Measurements from ENCODE around the gene BATF.
A peak's percentile ranks its signal among the peaks of the same experiment; 100 is the strongest.

The BATF gene

DNA sequence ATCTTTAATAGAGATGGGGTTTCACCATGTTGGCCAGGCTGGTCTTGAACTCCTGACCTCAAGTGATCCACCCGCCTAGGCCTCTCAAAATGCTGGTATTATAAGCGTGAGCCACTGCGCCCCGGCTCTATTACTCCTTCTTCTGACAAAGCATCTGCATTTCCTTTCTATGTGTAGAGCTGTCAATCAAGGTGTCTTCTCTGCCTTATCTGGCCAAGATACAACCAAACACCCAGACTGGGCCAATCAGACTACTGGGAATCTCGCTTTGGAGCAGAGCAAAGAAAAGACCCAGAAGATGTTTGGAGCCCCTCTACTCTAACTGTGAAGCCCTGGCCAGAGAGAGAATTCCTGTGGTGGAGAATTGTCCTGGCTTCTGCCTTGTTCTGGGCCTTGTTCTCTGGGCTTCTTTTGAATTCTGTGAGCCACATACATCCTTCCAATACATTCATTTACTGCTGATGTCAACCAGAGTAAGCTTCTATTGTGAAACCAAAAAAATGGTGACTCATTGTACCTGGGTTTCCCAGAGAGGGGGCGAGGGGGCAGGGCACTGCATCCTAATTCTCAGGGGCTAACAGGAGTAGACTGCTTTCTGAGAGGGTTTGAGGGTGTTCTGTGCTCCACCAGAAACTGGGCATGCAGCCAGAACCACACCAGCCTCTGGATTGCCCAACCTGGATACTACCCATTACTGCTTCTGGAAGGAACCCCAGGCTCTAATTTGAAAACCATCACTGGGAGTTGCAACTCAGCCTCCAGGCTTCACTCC lies 37.4 kb downstream of the BATF start:
- DNase-seq, result no peak

GRCh38 chr14:75561013-75561432 lies 38.8 kb downstream of the BATF start:
- peak in 38 of 56 donors; percentile 3 to 68 (median 25) for DNase-seq

DNA sequence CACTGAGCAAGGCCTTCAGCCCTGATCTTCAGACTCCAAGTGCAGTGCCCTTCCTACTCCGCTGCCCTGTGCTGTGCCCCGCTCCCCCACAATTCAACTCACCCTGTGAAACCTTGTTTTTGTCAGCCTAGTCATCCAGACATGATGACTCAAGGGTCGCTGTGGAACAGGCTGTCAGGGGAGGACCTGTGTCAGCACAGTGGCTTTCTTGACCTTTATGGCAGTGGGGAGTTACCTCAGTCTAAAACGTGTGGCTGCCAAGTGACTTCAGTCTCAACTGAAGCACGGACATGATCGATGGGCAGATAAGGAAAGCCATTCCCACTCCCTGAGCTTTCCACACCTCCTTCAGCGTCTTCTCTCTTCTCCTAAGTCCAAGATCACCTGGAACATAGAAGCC lies 39.8 kb downstream of the BATF start:
- no peak for DNase-seq

GRCh38 chr14:75562489-75562888 lies 40.2 kb downstream of the BATF start:
- DNase-seq, result no peak

DNA sequence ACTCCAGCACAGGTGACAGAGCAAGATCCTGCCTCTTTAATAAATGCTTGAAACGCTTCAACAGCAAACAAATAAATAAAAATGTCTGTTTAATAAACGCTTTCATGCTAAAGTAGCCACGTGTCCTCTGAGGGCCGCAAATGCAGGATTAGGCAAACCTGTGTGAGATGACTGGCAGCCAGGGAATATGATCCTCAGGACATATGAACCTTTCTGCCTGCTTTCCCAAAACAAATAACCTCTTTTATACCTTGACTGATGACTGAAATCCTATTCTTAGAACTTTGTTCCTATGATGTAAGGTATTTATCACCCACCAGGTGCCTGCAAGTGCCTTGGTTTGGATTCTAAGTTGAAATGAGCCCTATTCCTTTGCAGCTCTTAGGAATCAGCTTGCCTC lies 41.7 kb downstream of the BATF start:
- no peak for DNase-seq

- DNase-seq, result no peak
Observed at GRCh38 chr14:75565056-75565455, 42.8 kb downstream of the BATF start.

DNA sequence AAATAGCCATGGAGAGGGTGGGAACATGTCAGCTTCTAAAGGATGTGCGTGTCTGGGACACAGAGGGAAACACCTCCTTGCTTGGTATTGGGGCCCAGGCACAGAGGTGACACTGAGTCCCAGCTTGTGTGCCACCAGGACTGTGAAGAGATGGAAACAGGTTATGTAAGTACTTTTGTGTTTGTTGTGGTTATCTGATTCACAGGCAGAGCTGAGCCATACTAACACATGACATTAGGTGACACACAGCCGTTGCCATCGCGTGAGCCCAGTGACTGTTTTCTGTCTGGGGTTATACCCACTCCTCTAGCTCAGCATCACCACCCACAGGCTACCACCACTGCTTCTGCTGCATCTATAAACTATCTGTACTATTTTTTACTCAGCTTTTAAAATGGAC lies 44.1 kb downstream of the BATF start:
- DNase-seq, result no peak

DNA sequence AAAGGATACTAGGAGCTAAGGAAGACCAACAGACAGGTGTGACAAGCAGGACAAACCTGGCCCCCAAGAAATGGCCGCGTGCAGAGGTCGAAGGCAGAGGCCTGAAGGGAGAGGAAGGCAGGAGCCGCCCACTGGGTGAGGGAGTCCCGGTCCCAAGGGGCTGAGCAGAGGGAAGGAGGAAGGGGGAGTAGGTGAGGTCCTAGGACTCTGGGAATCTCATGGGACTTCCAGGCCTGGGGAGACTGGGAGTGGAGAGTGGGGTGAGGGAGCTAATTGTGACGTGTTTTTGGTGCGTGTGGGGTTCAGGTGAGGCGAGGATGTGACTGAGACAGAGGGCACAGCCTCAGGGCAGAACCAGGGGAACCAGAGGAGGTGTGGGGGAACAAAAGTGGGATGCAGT lies 44.5 kb downstream of the BATF start:
- DNase-seq, result no peak

DNA sequence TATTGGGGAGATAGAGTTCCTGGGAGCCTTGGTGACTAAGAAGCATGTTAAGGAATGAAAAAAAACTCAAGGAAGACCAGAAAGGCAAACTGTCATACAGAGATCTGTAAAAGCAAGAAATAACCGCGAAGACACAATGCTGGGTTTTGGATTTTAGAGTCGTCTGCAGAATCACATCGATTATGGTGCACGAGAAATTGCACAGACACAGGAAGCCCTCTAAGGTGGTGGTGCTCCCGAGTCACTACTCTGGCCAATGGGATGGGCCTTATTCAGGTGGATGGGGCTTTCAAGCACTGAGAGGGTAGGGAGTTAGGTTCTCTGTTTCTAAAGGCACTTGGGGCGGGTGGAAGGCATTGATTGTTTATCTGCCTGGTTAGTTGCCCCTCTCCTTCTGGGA lies 45.9 kb downstream of the BATF start:
- no peak for DNase-seq

DNA sequence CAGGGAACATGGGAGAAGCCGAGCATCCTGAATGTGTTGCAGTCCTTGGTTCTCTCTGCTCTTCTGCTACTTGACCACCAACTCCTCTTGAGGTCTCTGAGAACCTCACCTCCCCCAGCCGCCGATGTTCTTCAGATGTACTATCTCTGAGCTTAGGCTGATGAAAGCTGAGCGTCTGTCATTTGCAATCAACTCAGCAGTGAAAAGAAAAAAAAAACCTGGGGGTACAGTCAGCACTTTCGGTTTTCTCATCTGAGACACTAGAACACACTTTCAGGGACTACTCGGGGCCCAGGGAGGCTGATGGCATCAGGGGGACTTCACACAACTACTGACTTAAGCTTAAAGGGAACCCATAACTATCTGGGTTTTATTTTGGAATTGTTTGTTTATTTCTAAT lies 46.5 kb downstream of the BATF start:
- DNase-seq, result no peak

DNA sequence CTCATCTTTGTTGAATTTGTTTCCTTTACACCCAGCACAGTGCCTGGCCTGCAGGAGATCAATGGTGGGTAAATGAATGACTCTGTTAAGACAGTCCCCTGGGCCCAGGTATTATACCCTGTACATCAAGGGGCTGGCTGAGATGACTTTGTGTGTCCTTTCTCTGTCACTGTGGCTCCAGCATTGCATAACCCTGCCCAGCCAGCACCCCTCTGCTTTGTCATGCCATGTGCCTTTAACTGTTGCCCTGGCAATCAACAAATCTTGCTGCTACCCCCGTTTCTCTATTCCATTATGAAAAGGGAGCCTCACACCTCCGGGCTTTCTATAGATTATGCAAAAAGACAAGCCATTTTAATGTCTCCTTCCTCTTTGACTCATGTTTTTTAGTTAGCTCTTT lies 48.5 kb downstream of the BATF start:
- DNase-seq, result no peak

DNA sequence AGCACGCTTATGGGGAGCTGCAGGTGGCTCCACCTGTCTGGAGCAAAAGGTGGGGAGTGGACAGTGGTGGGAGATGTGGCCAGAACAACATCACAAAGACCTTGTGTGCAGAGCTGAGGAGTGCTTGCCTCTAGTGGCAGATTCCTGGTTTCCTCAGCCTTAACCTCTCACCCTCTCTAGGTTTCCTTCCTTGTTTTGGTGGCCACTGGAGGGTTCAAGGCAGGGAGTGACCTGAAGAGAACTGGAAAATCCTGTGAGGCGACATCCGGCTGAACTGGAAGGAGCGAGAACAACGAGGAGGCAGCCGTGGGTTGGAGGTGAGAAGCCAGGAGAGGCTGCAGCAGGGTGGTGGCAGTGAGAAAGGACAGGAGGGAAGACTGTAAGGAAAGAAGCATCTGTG lies 49.8 kb downstream of the BATF start:
- DNase-seq, result no peak

DNA sequence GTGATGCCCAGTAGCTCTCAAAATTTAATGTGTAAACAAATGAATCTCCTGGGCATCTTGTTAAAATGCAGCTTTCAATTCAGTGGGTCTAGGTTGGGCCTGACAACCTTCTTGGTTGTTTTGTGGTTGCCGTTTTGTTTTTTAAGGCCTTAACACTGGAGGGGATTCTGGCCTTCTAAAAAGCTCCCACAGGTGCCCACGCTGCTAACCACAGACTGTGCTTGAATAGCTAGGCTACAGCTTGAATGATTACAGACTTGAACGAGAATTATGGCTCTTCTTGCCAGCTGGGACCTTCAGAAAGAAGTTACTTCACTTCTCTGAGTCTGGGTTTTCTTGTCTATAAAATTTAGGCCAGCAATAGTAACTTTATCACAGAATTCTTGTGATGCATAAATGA lies 54.8 kb downstream of the BATF start:
- no peak for DNase-seq

DNA sequence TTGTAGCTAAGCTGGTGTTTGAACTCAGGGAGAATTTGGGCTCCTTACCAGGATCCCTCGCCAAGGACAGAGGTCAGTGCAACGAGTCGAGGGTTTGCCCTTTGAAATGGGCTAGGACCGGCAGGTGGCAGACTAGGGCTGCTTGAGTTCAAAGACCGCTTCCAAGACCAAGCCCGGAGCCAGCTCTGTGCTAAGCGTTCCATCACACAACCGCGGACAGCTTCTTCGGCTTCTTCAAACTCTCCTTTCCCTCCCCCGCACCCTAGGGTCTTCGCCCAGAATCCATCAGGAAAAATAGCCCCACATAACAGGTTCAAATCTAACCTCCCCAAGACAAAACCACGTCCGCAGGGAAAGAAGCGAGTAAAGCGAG lies 55.4 kb downstream of the BATF start:
- peak in 54 of 56 donors; percentile 11 to 86 (median 57) for DNase-seq

DNA sequence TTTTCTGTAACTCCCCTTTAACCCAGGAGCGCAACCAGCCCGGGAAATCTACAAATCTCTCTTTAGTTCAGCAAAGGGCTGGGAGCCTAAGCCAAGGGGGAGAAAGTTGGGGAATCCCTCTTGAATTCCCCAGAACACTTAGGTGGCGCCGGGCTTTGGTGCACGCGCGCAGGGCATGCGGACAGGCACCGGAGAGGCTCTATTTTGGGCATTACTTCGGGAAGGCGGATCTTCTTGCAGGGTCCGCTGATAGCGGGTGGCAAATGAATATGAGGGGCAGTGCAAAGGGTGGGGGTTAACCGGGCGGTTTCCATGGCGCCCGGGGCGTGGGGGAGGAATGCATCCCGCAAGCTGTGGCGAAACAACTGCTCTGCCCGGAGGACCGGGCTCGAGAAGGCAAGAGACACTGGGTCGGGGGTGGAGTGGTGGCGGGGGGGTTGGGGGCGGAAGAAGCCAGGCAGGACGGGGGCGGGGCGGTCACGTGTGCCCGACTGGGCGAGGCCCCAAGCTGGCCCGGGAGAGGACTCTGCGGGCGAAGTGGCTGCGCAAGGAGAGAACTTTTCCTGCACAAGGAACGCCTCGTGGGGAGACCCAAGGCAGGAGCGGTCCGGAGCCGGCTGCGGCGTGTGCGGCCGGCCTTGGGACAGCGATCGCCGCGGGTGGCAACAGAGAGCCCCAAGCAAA lies 56.0 kb downstream of the BATF start, which contains the start of gene FLVCR2:
Gene FLVCR2 (plus strand): TSS at position 519 of the 684 bp plus-strand sequence. CDS start 353 bp downstream, outside the sequence.
- DNase-seq, result peak in 52 of 56 donors; percentile 11 to 83 (median 58)

- DNase-seq, result peak in 3 of 56 donors; percentile 16 to 24 (median 22)
Observed at GRCh38 chr14:75578786-75579337, 56.6 kb downstream of the BATF start.

DNA sequence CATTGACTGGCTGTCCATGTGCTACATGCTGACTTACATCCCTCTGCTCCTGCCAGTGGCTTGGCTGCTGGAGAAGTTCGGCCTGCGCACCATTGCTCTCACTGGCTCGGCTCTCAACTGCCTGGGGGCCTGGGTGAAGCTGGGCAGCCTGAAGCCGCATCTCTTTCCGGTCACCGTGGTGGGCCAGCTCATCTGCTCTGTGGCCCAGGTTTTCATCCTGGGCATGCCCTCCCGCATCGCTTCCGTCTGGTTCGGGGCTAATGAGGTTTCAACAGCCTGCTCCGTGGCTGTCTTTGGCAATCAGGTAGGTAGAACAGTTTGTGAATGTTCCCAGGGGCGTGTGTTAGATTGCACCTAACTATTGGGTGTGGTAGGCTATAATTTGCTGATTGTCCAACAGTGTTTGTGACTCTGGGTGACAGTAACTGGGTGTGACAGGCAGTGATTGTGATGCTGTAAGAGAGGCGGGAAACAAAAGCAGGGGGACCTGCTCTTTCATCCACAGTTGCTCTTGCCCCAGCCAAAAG lies 57.1 kb downstream of the BATF start:
- no peak for DNase-seq

DNA sequence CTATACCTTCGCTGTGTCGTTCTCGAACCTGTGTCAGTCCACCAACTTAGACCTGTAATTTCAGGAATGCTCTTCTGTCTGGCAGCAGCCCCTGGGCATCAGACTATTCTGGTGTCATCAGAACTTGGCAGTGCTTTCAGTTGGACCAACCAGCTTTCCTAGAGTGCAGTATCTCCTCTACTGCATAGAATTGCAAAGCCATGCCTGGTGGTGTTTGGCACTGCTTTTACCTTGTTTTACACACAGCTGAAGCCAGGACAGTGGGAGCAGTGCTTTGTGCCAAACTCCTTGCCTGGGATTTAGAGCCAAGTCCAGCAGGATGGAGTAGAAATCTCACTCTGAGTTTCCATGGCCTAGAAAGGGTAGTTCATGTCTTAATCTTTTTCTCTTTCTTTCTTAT lies 57.6 kb downstream of the BATF start:
- DNase-seq, result peak in 1 of 56 donors; percentile 2

GRCh38 chr14:75587388-75587787 lies 65.1 kb downstream of the BATF start:
- no peak for DNase-seq

- no peak for DNase-seq
Observed at GRCh38 chr14:75589931-75590330, 67.7 kb downstream of the BATF start.

GRCh38 chr14:75591331-75591946 lies 69.2 kb downstream of the BATF start:
- no peak for DNase-seq
